ENCODE results near the gene RERE. TPM values are rescaled to one million over a fixed set of nuclear protein-coding genes. Genes with fewer than 3 reads are reported as not detected.
"Not testable (repeated sequence)": the region's sequence is repeated elsewhere in the genome, so short reads cannot be mapped to it uniquely, and the experiment has no call there.

RERE gene
- total RNA-seq, 1 experiment from 2014 or later, result 20.0 TPM

DNA sequence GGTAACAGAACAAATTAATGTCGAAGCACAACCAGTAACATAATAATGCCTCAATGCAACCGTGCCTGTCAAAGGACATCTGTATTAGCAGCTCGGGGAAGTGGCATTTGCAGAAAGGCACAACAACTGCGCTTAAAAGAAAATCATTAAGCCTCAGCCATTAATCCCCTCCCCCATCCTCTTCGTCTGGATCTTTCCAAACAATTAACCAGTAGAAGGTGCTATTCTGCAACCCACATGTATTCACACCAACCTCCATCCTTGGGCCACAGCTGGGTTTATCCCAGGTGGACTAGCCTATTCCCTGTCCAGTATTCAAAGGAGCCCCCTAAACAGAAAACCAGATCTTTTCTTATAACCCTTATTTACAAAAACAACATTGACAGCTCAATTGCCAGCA lies 2.6 kb downstream of the RERE start:
- in situ Hi-C loops (cut with HindIII; ENCODE audit: low pct_unique_long_range_greater_than_20kb, low sequenced_read_pairs), result no loop called here
- peak; percentile 45 for DNase-seq (ENCODE audit: low read depth, low spot score)

GRCh38 chr1:8813991-8814390 lies 3.4 kb downstream of the RERE start:
- no peak for DNase-seq (ENCODE audit: low read depth, low spot score)
- in situ Hi-C loops (cut with HindIII; ENCODE audit: low pct_unique_long_range_greater_than_20kb, low sequenced_read_pairs), result no loop called here

DNA sequence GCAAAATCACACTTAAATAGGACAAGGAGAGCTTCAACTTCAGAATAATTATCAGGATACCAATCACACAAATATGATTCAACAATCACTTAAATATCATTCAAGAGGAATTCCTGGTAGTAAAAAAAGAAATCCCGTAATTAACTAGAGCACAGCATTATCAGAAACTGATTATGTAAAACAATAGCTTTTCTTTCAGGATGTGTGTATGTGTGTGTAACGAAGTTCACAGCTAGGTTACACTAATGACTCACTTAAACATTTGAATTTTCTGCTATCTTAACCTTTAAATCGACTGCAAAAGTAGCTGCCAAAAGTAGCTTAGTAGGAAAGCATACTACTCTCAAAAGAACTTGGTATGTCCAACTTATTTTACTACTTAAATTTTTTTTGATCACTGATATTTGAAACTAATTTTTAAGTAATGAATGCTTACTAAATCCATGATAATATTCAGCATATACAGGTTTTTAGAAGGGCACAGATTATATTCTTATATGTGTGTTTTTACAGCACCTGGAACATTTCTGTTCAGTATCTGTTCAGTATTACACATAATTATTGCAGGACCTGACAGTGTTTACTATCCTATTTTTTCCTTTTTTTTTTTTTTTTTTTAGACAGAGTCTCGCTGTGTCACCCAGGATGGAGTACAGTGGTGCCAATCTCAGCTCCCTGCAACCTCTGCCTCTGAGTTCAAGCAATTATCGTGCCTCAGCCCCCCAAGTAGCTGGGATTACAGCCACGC lies 4.2 kb downstream of the RERE start:
- no peak for DNase-seq (ENCODE audit: low read depth, low spot score)

DNA sequence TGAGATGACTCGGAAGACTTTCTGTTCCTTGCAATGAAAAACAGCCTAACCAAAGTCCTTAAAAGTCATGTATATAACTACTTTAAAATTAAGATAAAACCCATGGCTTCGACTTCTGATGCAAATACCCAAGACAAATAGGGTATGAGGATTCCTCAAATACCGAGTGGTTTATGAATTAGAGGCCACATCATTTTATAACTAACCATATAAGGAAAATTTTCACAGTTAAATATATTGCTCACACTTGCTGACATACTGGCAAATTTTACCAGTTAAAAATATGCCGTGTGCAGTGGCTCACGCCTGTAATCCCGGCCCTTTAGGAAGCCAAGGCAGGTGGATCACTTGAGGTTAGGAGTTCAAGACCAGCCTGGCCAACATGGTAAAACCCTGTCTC lies 5.4 kb downstream of the RERE start:
- DNase-seq (ENCODE audit: low read depth, low spot score), result no peak
- in situ Hi-C loops (cut with HindIII; ENCODE audit: low pct_unique_long_range_greater_than_20kb, low sequenced_read_pairs), result no loop called here

More for the DNA sequence above, 4.2 kb downstream of the RERE start:
- in situ Hi-C loops (cut with HindIII; ENCODE audit: low pct_unique_long_range_greater_than_20kb, low sequenced_read_pairs), result no loop called here

DNA sequence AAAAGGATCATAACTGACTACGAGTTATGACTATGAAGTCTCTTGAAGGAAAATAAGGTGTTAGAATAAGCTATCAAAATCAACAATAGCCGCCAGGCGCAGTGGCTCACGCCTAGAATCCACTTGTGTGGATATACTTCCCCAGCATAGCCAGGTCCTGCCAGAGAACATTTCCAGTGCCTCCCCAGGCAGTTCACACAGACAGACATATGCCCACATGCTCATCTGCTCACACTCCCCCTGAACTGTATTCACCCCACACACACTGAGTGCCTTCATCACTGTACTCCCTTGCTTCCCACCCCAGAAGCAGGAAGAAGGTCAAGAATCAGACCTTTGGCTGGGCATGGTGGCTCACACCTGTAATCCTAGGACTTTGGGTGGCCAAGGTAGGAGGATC lies 6.5 kb downstream of the RERE start:
- no peak for DNase-seq (ENCODE audit: low read depth, low spot score)
- in situ Hi-C loops (cut with HindIII; ENCODE audit: low pct_unique_long_range_greater_than_20kb, low sequenced_read_pairs), result no loop called here

DNA sequence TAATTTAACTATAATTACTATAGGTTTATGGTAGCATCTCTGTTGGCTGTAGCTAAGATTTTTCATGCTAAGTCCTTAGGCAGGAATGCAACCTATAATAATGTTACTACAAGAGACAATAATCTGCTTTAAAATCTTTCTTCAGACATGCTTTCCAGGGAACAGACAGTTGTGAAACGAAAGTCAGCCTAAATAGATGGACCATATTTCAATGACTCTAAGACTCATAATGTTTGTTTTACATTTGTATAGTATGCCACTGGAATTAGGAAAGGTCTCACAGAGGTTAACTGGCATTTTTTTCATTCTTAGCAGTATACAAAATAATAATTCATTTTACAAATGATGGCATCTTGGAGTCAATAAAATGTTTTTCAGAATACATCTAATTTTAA lies 8.1 kb downstream of the RERE start:
- DNase-seq (ENCODE audit: low read depth, low spot score), result no peak
- in situ Hi-C loops (cut with HindIII; ENCODE audit: low pct_unique_long_range_greater_than_20kb, low sequenced_read_pairs), result no loop called here

- DNase-seq (ENCODE audit: low read depth, low spot score), result no peak
- in situ Hi-C loops (cut with HindIII; ENCODE audit: low pct_unique_long_range_greater_than_20kb, low sequenced_read_pairs), result no loop called here
Observed at GRCh38 chr1:8807004-8807403, 10.4 kb downstream of the RERE start.

GRCh38 chr1:8800416-8800815 lies 17.0 kb downstream of the RERE start:
- in situ Hi-C loops (cut with HindIII; ENCODE audit: low pct_unique_long_range_greater_than_20kb, low sequenced_read_pairs), result no loop called here
- no peak for DNase-seq (ENCODE audit: low read depth, low spot score)

DNA sequence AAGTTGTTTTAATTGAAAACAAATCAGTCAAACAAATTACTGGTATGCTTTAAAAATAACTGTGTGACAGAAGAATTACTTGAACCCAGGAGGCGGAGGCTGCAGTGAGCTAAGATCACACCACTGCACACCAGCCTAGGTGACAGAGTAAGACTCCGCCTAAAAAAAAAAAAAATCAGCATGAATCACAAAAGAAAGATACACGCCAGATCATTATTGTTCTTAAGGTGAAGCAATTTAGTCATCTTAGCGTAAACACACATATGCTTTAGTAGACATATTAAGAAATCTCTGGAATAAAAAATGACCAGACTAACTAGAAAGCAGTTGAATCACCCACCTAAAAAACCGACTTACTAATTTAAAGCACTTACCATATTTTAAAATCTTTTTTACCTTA lies 20.2 kb downstream of the RERE start:
- in situ Hi-C loops (cut with HindIII; ENCODE audit: low pct_unique_long_range_greater_than_20kb, low sequenced_read_pairs), result no loop called here
- DNase-seq (ENCODE audit: low read depth, low spot score), result no peak

GRCh38 chr1:8796812-8797211 lies 20.6 kb downstream of the RERE start:
- in situ Hi-C loops (cut with HindIII; ENCODE audit: low pct_unique_long_range_greater_than_20kb, low sequenced_read_pairs), result no loop called here

DNA sequence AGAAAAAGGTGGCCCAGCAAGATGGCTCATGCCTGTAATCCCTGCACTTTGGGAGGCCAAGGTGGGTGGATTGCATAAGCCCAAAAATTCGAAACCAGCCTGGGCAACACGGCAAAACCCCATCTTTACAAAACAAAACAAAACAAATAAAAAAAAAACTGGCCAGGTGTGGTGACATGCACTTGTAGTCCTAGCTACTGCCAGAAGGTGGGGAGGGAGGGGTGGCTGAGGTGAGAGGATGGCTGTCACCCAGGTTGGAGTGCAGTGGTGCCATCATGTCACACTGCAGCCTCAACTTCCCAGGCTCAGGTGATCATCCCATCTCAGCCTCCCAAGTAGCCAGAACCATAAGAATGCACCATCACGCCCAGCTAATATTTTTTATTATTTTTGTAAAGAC lies 22.8 kb downstream of the RERE start:
- DNase-seq (ENCODE audit: low read depth, low spot score), result no peak

More at GRCh38 chr1:8796812-8797211, 20.6 kb downstream of the RERE start:
- no peak for DNase-seq (ENCODE audit: low read depth, low spot score)

GRCh38 chr1:8791819-8792218 lies 25.6 kb downstream of the RERE start:
- in situ Hi-C loops (cut with HindIII; ENCODE audit: low pct_unique_long_range_greater_than_20kb, low sequenced_read_pairs), result no loop called here
- no peak for DNase-seq (ENCODE audit: low read depth, low spot score)

More for the DNA sequence above, 22.8 kb downstream of the RERE start:
- in situ Hi-C loops (cut with HindIII; ENCODE audit: low pct_unique_long_range_greater_than_20kb, low sequenced_read_pairs), result no loop called here

- no peak for DNase-seq (ENCODE audit: low read depth, low spot score)
- in situ Hi-C loops (cut with HindIII; ENCODE audit: low pct_unique_long_range_greater_than_20kb, low sequenced_read_pairs), result no loop called here
Observed at GRCh38 chr1:8790987-8791386, 26.5 kb downstream of the RERE start.

- in situ Hi-C loops (cut with HindIII; ENCODE audit: low pct_unique_long_range_greater_than_20kb, low sequenced_read_pairs), result no loop called here
- no peak for DNase-seq (ENCODE audit: low read depth, low spot score)
Observed at GRCh38 chr1:8790478-8790877, 27.0 kb downstream of the RERE start.

GRCh38 chr1:8789314-8790214 lies 27.9 kb downstream of the RERE start:
- no peak for DNase-seq (ENCODE audit: low read depth, low spot score)
- in situ Hi-C loops (cut with HindIII; ENCODE audit: low pct_unique_long_range_greater_than_20kb, low sequenced_read_pairs), result no loop called here

DNA sequence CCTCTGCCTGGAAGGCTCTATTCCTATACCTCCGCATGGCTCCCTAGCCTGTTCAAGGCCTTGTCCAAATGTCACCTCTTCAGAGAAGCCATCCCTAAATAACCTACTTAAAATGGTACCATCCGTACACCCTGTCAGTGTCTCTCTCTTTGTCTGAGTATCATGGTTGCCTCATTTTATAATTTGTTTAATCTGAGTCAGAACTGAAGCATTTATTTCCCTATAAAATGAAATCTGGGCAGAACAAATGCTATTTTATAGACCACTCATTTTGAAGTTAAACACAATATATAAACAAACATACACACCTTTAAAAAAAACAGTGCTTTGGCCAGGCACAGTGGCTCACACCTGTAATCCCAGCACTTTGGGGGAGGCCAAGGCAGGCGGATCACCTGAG lies 30.2 kb downstream of the RERE start:
- in situ Hi-C loops (cut with HindIII; ENCODE audit: low pct_unique_long_range_greater_than_20kb, low sequenced_read_pairs), result no loop called here
- no peak for DNase-seq (ENCODE audit: low read depth, low spot score)

- in situ Hi-C loops (cut with HindIII; ENCODE audit: low pct_unique_long_range_greater_than_20kb, low sequenced_read_pairs); DNase-seq (ENCODE audit: low read depth, low spot score): not testable (repeated sequence)
Observed at GRCh38 chr1:8786204-8786603, 31.2 kb downstream of the RERE start.

DNA sequence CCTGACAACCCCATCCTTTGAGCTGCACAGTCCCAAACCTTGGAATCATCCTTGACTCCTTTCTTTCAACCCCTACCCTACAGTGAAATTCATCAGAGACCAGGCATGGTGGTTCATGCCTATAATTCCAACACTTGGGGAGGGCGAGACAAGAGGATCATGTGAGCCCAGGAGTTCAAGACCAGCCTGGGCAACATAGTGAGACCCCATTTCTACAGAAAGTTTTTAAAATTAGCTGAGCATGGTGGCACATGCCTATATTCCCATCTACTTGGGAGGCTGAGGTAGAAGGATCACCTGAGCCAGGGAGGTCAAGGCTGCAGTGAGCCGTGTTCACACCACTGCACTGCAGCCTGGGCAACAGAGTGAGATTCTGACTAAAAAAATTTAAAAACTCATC lies 34.5 kb downstream of the RERE start:
- in situ Hi-C loops (cut with HindIII; ENCODE audit: low pct_unique_long_range_greater_than_20kb, low sequenced_read_pairs), result no loop called here
- no peak for DNase-seq (ENCODE audit: low read depth, low spot score)
